Measurements from ENCODE around the gene PLCB1. TPM values are rescaled to one million over a fixed set of nuclear protein-coding genes. Genes with fewer than 3 reads are reported as not detected.

PLCB1 gene
- total RNA-seq, 3 donors from 2014 or later = 7.2 to 50.7 (median 8.8) TPM

- no peaks in the 10 kb centered on the region for H3K36me3 ChIP-seq (ENCODE audit: low read depth)
- intact Hi-C loops (cut with DNase I, micrococcal nuclease) = no loop called here
- H3K9me3 ChIP-seq = no peaks in the 10 kb centered on the region
- ATAC-seq (no peak), DNase-seq (no peak)
- no peaks in the 10 kb centered on the region for H3K4me1 ChIP-seq (ENCODE audit: low read depth)
- no peak for TF ChIP-seq CTCF (IDR thresholded peaks at IDR 0.05)
- H3K4me3 ChIP-seq = no peak overlapping the region
Measured at GRCh38 chr20:8755340-8756118, 623.5 kb downstream of the PLCB1 start.

- no peak for TF ChIP-seq CTCF (IDR thresholded peaks at IDR 0.05)
- Histone ChIP-seq H3K9me3 (no peaks in the 10 kb centered on the region), H3K36me3 (ENCODE audit: low read depth) (no peaks in the 10 kb centered on the region), H3K4me3 (no peak overlapping the region), H3K4me1 (ENCODE audit: low read depth) (no peaks in the 10 kb centered on the region)
- intact Hi-C loops (cut with DNase I, micrococcal nuclease) = no loop called here
- DNase-seq (no peak), ATAC-seq (peak; percentile 68)
Measured at GRCh38 chr20:8756410-8756809, 624.3 kb downstream of the PLCB1 start.

- Histone ChIP-seq H3K36me3 (ENCODE audit: low read depth) (no peaks in the 10 kb centered on the region), H3K4me3 (no peak overlapping the region), H3K9me3 (no peaks in the 10 kb centered on the region), H3K4me1 (ENCODE audit: low read depth) (no peaks in the 10 kb centered on the region)
- no peak for TF ChIP-seq CTCF (IDR thresholded peaks at IDR 0.05)
- intact Hi-C loops (cut with DNase I, micrococcal nuclease) = no loop called here
- ATAC-seq (no peak), DNase-seq (no peak)
Measured at GRCh38 chr20:8757146-8757545, 625.1 kb downstream of the PLCB1 start.

GRCh38 chr20:8764344-8764962 is 632.4 kb downstream of the PLCB1 start:
- H3K4me3 ChIP-seq = no peak overlapping the region
- ATAC-seq (peak; percentile 97), DNase-seq (peak; percentile 61 to 93 (median 67))
- H3K4me1 ChIP-seq (ENCODE audit: low read depth) = peaks cover 14% of the 10 kb centered on the region
- no peaks in the 10 kb centered on the region for H3K9me3 ChIP-seq
- TF ChIP-seq CTCF (IDR thresholded peaks at IDR 0.05) = no peak
- intact Hi-C loops (cut with DNase I, micrococcal nuclease) = no loop called here
- no peaks in the 10 kb centered on the region for H3K36me3 ChIP-seq (ENCODE audit: low read depth)

GRCh38 chr20:8766868-8767390 is 634.9 kb downstream of the PLCB1 start:
- intact Hi-C loops (cut with DNase I, micrococcal nuclease) = no loop called here
- no peak overlapping the region for H3K4me3 ChIP-seq

More at GRCh38 chr20:8766868-8767390, 634.9 kb downstream of the PLCB1 start:
- ATAC-seq (no peak), DNase-seq (no peak)
- no peaks in the 10 kb centered on the region for H3K36me3 ChIP-seq (ENCODE audit: low read depth)
- H3K4me1 ChIP-seq (ENCODE audit: low read depth) = peaks cover 14% of the 10 kb centered on the region
- no peaks in the 10 kb centered on the region for H3K9me3 ChIP-seq
- TF ChIP-seq CTCF (IDR thresholded peaks at IDR 0.05) = no peak

Measured in mucosa of descending colon (tissue), 3 donors.